Daoy (cell line): ENCODE data around the gene GLO1. TPM values are rescaled to one million over a fixed set of nuclear protein-coding genes. Genes with fewer than 3 reads are reported as not detected.

Experiments used
- DNase-seq: peaks from one replicate; pipeline ENCODE4 v3.0.0-alpha.2; 2015; ENCODE audit warnings: low read depth
- total RNA-seq: library from RNA; depleted of rRNA; stranded (reverse); fragments of >200 nt; shearing (Covaris generic); gene quantifications from 2 replicates; pipeline ENCODE4 v1.2.3, GENCODE V29; 2014; rRNA removed

The GLO1 gene
- total RNA-seq: 254 and 303 TPM in 2 replicates

- DNase-seq: peak; percentile 100
Observed at GRCh38 chr6:38702558-38703397, at the start of gene GLO1. TSS of gene GLO1 (minus strand) at chr6:38703145. CDS start at chr6:38703054, 91 bp downstream.

GRCh38 chr6:38750968-38751615 is 48.1 kb upstream of the GLO1 start:
- no peak for DNase-seq

- no peak for DNase-seq
Observed at GRCh38 chr6:38749473-38749872, 46.5 kb upstream of the GLO1 start.

- no peak for DNase-seq
Observed at GRCh38 chr6:38739532-38739931, 36.6 kb upstream of the GLO1 start.

- DNase-seq: no peak
Observed at GRCh38 chr6:38738261-38738660, 35.3 kb upstream of the GLO1 start.

GRCh38 chr6:38736951-38737350 is 34.0 kb upstream of the GLO1 start:
- no peak for DNase-seq

- no peak for DNase-seq
Observed at GRCh38 chr6:38730140-38730862, 27.4 kb upstream of the GLO1 start.

- DNase-seq: no peak
Observed at GRCh38 chr6:38728203-38728602, 25.3 kb upstream of the GLO1 start.

GRCh38 chr6:38725414-38726183 is 22.7 kb upstream of the GLO1 start:
- peak; percentile 28 for DNase-seq

GRCh38 chr6:38724343-38724742 is 21.4 kb upstream of the GLO1 start:
- no peak for DNase-seq

- DNase-seq: no peak
Observed at GRCh38 chr6:38723783-38724182, 20.8 kb upstream of the GLO1 start.

- no peak for DNase-seq
Observed at GRCh38 chr6:38722727-38723334, 19.9 kb upstream of the GLO1 start.

- no peak for DNase-seq
Observed at GRCh38 chr6:38722038-38722437, 19.1 kb upstream of the GLO1 start.

GRCh38 chr6:38720295-38720694 is 17.4 kb upstream of the GLO1 start:
- DNase-seq: no peak

GRCh38 chr6:38719358-38719757 is 16.4 kb upstream of the GLO1 start:
- no peak for DNase-seq

GRCh38 chr6:38716825-38717224 is 13.9 kb upstream of the GLO1 start:
- no peak for DNase-seq

GRCh38 chr6:38715016-38715689 is 12.2 kb upstream of the GLO1 start, which contains the start of gene DNAH8:
TSS of gene DNAH8 (plus strand) at chr6:38715311. CDS start at chr6:38722810, 7,499 bp downstream.
- no peak for DNase-seq

GRCh38 chr6:38714239-38715015 is 11.5 kb upstream of the GLO1 start:
- DNase-seq: no peak

- DNase-seq: peak; percentile 69
Observed at GRCh38 chr6:38713812-38714211, 10.9 kb upstream of the GLO1 start.

GRCh38 chr6:38708496-38708895 is 5.6 kb upstream of the GLO1 start:
- DNase-seq: no peak
